GM18870 (cell line): Measurements from ENCODE around the gene TMEM260.
A peak's percentile ranks its signal among the peaks of the same experiment; 100 is the strongest.

Experiments used
- ATAC-seq: cut with Tn5 transposase; IDR thresholded peaks from one replicate; pipeline ENCODE4 v1.9.1; 2021; ENCODE audit warnings: moderate library complexity; ENCODE audit not compliant: unreplicated experiment

TMEM260 gene

DNA sequence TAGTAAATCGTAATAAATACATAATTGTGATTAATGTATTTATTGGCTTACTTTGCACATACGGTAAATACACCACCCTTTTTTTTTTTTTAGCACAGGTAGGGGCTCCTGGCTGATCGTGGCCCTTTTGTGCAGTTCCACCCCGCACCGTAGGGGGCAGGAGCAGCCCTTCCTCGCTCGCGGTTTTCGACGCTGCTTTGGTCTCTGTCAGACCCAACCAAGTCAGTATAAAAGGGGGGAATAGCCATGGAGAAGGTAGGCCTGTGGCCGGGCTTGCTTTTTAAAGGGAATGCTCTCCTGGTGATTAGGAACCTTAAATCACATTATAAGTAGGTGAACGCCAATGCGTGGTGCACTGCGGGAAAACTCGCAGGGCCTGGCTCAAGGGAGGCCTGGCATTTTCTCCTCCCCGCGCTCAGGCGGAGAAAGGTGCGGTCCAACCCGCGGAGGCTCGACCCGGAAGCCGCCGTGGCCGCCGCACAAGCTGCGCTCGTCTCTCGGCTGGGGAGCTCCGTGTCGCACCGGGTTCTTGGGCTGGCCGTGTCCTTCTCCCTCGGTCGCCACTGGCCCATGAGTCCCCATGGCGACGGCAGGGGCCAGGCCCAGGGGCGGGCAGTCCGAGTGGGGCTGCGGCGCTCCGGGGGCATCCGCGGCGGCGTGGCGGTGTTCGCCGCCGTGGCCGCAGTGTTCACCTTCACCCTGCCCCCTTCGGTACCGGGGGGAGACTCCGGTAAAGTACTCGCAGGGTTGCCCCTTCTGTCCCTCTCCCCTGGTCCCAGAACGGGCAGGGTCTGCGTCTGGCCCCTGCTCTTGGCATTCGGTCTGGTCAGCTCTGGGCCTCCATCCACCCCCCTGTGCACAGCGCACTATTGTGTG lies at the start of gene TMEM260:
Gene TMEM260 (plus strand): TSS at position 454 of the 876 bp plus-strand sequence. CDS start 117 bp downstream, at position 571.
- ATAC-seq = peak; percentile 89

DNA sequence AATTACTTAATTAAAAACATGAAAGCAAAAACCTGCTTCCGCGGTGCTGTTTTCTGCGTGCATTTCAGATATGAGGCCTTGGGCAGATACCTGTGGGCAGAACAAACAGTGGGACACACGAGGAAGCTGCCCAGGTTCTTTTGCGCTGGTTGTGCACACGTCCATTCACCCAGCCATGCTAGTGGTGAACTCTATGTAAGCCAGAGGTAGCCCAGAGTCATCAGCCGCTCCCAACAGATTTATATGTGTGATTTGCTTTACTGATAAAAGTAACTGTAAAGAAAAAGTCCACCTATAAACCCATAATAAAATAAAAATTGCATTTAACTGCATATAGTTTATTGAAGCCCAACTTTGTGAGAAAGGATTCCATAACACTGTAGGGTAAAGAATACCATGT lies 47.1 kb upstream of the TMEM260 start:
- ATAC-seq = no peak

GRCh38 chr14:56534656-56535055 lies 44.9 kb upstream of the TMEM260 start:
- ATAC-seq = no peak

DNA sequence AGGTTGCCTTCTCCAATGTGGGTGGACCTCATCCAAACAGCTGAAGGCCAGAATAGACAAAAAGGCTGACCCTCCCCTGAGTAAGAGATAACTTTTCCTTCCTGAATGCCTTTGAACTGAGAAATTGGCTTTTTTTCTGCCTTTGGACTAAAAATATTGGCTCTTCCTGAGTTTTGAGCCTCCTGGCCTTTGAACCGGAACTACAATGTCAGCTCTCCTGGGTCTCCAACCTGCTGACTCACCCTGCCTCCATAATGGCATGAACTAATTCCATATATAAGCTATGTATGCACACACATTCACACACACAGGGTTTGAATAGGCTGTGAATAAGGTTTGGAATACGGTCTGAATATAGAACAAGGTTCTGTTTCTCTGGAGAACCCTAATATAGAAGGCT lies 39.7 kb upstream of the TMEM260 start:
- no peak for ATAC-seq

GRCh38 chr14:56543436-56543835 lies 36.2 kb upstream of the TMEM260 start:
- no peak for ATAC-seq

DNA sequence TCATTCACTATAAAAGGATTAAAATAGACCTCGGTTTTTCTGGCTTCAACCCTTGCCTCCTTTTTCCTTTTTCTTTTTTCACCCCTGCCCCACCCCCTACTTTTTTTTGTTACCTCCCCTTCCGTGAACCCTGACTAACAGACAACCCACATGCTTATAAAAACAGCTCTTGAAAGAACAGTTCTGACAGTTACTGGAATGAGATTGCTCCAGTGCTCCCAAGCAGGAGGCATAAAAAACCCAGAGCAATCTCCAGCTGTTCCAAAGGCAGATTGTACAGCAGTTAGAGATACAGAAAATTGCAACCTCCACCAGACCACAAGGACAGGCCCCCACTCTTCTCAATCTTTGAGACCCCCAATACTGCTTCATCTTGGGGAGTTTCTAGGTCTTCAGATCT lies 29.9 kb upstream of the TMEM260 start:
- no peak for ATAC-seq

DNA sequence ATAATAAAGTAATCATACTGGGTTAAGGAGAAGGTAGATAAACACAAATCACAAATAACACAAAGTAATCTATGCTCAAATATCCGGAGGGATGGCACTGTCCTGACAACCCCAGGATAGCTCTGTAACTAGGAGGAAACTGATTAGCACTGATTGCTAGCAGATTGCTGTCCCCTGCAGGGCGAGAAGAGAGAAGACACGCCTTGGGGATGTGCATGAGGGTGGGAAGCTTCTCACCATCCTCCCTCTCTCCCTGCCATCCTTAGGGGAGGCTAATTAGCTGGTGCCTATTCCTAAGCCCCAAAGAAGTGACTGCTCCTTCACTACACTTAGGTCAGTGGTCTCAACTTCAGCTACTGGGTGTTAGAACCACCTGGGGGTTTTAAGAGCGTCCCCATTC lies 27.0 kb upstream of the TMEM260 start:
- no peak for ATAC-seq

DNA sequence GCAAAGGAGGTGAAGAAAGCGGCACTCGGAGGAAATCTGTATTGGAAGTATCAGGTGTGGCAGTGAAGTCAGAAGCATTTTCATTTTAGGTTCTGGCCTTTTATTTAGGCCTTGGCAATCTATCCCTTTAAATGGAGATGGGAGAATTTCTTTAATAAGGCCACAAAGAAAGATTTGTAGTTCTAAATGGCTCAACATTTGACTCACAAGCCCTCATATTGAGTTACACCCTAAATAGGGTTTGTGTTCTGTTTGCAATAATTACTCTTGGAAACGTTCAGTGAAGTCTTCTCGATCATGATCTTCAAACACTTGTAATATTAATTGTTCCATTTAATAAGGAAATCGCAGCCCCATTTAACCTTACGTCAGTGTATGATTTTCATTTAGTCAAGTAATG lies 25.3 kb upstream of the TMEM260 start:
- no peak for ATAC-seq

- ATAC-seq = no peak
These were observed 23.6 kb upstream of the TMEM260 start for GRCh38 chr14:56555921-56556570.

DNA sequence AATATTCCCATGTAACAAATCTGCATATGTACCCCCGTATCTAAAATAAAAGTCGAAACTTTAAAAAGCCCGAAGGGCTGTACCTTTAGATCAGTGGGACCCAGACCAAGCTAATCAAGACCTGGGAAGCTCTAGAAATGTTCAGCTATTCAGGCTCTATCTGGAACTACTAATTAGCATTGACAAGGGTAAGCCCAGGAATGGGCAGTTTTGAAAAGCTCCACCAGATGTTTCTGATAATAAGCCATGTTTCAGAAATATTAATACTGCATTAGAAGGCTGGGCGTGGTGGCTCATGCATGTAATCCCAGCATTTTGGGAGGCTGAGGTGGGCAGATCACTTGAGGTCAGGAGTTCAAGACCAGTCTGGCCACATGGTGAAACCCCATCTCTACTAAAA lies 20.4 kb upstream of the TMEM260 start:
- no peak for ATAC-seq

- no peak for ATAC-seq
These were observed 18.0 kb upstream of the TMEM260 start for GRCh38 chr14:56561606-56562005.

- no peak for ATAC-seq
These were observed 16.7 kb upstream of the TMEM260 start for GRCh38 chr14:56562883-56563282.

DNA sequence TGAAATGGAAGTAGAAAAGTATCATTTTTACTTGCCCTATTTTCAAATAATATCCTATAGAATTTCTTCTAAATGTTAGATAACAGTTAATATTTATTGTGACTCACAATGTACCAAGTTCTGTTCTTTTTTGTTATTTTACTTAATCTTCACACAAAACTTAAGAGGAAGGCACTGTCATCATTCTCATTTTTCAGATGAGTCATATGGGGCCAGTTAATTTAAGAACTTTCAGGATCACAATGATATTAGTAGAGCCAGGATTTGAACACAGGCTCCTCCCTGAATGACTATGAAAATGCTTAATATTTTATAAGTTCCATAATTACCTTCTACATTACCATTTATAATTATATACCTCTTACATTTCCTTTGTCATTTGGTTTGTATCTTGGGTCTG lies 10.4 kb upstream of the TMEM260 start:
- ATAC-seq = no peak

GRCh38 chr14:56570295-56570694 lies 9.3 kb upstream of the TMEM260 start:
- ATAC-seq = no peak

- ATAC-seq = no peak
These were observed 668 bp downstream of the TMEM260 start for GRCh38 chr14:56580221-56580711.

GRCh38 chr14:56581041-56581727 lies 1.6 kb downstream of the TMEM260 start:
- no peak for ATAC-seq

GRCh38 chr14:56585461-56586084 lies 6.0 kb downstream of the TMEM260 start:
- ATAC-seq = no peak

GRCh38 chr14:56587701-56588100 lies 8.1 kb downstream of the TMEM260 start:
- ATAC-seq = no peak

GRCh38 chr14:56590535-56590960 lies 10.9 kb downstream of the TMEM260 start:
- no peak for ATAC-seq

GRCh38 chr14:56592746-56593544 lies 13.3 kb downstream of the TMEM260 start:
- no peak for ATAC-seq
